IMR-90 (cell line): ENCODE results near the gene NKAIN2. TPM values are rescaled to one million over a fixed set of nuclear protein-coding genes. Genes with fewer than 3 reads are reported as not detected.

ENCODE experiments used
- ATAC-seq: fragments of 200-7000 bp; cut with Tn5 transposase; 2 replicates; pipeline ENCODE4 v1.9.1; 2020; ENCODE audit warnings: low read depth, mild to moderate bottlenecking, moderate library complexity
- BruUV-seq: library from RNA; stranded (reverse); fragments of 400-500 nt; replicated peaks from 2 replicates; lab custom pipeline; 2021; lab: Mats Ljungman, UMichigan
- CTCF ChIA-PET: fragments of 300-600 bp; formaldehyde crosslinking; extraction: SDS; loops from one replicate; lab custom pipeline; 2021; ENCODE audit warnings: antibody characterized with exemption; lab: Yijun Ruan, JAX
- POLR2A ChIA-PET: fragments of 300-600 bp; sonication (Branson Sonifier 250); formaldehyde crosslinking; loops from one replicate; lab custom pipeline; 2022; ENCODE audit warnings: antibody characterized with exemption; ENCODE audit not compliant: unreplicated experiment; lab: Charles Lee
- DNase-seq: peaks from one replicate; pipeline ENCODE4 v3.0.0; 2013
- H2AFZ ChIP-seq: replicated peaks from 2 replicates; pipeline ENCODE3; 2013; ENCODE audit warnings: low read length, mild to moderate bottlenecking; ENCODE audit not compliant: poor library complexity
- H2AK5ac ChIP-seq: 2 replicates; pipeline ENCODE4 v1.6.1; 2013; ENCODE audit warnings: low read depth, low read length, inconsistent platforms
- H2AK9ac ChIP-seq: replicated peaks from 2 replicates; pipeline ENCODE3; 2013; ENCODE audit warnings: mild to moderate bottlenecking, low read depth, low read length, moderate library complexity; ENCODE audit not compliant: poor library complexity
- H2BK120ac ChIP-seq: 2 replicates; pipeline ENCODE4 v1.6.1; 2013; ENCODE audit warnings: low read depth, low read length, inconsistent platforms
- H2BK15ac ChIP-seq: 3 replicates; pipeline ENCODE4 v1.6.1; 2013; ENCODE audit warnings: low read depth, low read length, inconsistent platforms
- H2BK20ac ChIP-seq: 2 replicates; pipeline ENCODE4 v1.6.1; 2013; ENCODE audit warnings: low read depth, mild to moderate bottlenecking, inconsistent platforms, low read length, moderate library complexity
- H2BK5ac ChIP-seq: 2 replicates; pipeline ENCODE4 v1.6.1; 2013; ENCODE audit warnings: mild to moderate bottlenecking, low read depth, low read length, inconsistent platforms; ENCODE audit not compliant: poor library complexity, severe bottlenecking
- H3K14ac ChIP-seq: replicated peaks from 2 replicates; pipeline ENCODE4 v1.6.1; 2013; ENCODE audit warnings: low read depth, low read length, inconsistent platforms
- H3K18ac ChIP-seq: 2 replicates; pipeline ENCODE4 v1.6.1; 2013; ENCODE audit warnings: low read depth, low read length, control low read depth
- H3K23ac ChIP-seq: 2 replicates; pipeline ENCODE4 v1.6.1; 2013; ENCODE audit warnings: low read depth, low read length, inconsistent platforms
- H3K27ac ChIP-seq: 2 replicates; pipeline ENCODE4 v1.5.1; 2013; ENCODE audit warnings: mild to moderate bottlenecking, control low read depth, low read length; ENCODE audit not compliant: insufficient read depth
- H3K27me3 ChIP-seq: 2 replicates; pipeline ENCODE4 v1.6.1; 2013; ENCODE audit warnings: low read length; ENCODE audit not compliant: control insufficient read depth, insufficient read depth
- H3K36me3 ChIP-seq: 2 replicates; pipeline ENCODE4 v1.6.1; 2013; ENCODE audit warnings: low read length, mixed read lengths; ENCODE audit not compliant: control insufficient read depth, insufficient read depth
- H3K4ac ChIP-seq: 2 replicates; pipeline ENCODE4 v1.6.1; 2013; ENCODE audit warnings: low read depth, low read length, inconsistent platforms
- H3K4me1 ChIP-seq: 2 replicates; pipeline ENCODE4 v1.6.1; 2013; ENCODE audit warnings: low read length, mixed read lengths; ENCODE audit not compliant: control insufficient read depth, insufficient read depth
- H3K4me2 ChIP-seq: 2 replicates; pipeline ENCODE4 v1.6.1; 2013; ENCODE audit warnings: low read depth, mild to moderate bottlenecking, control low read depth, low read length, moderate library complexity
- H3K4me3 ChIP-seq: 2 replicates; pipeline ENCODE4 v1.5.1; 2013; ENCODE audit warnings: low read depth, mild to moderate bottlenecking, control low read depth, low read length, moderate library complexity; ENCODE audit not compliant: insufficient read depth
- H3K56ac ChIP-seq: 2 replicates; pipeline ENCODE4 v1.6.1; 2013; ENCODE audit warnings: low read length, inconsistent platforms; ENCODE audit not compliant: insufficient read depth; ENCODE audit errors: extremely low read depth
- H3K79me1 ChIP-seq, 2 experiments: 2 replicates each; pipeline ENCODE4 v1.6.1; 2013; ENCODE audit warnings: low read length in 2 of 2, inconsistent platforms in 1 of 2, low read depth in 1 of 2
- H3K9ac ChIP-seq: 2 replicates; pipeline ENCODE4 v1.6.1; 2013; ENCODE audit warnings: low read depth, low read length, control low read depth
- H3K9me1 ChIP-seq: 2 replicates; pipeline ENCODE4 v1.6.1; 2013; ENCODE audit warnings: low read length, inconsistent platforms; ENCODE audit not compliant: insufficient read depth
- H3K9me3 ChIP-seq: 2 replicates; pipeline ENCODE4 v1.6.1; 2013; ENCODE audit warnings: low read length; ENCODE audit not compliant: control insufficient read depth, insufficient read depth
- H4K20me1 ChIP-seq: 2 replicates; pipeline ENCODE4 v1.6.1; 2013; ENCODE audit warnings: low read length, inconsistent platforms; ENCODE audit not compliant: insufficient read depth
- H4K5ac ChIP-seq: 2 replicates; pipeline ENCODE4 v1.6.1; 2013; ENCODE audit warnings: mild to moderate bottlenecking, low read depth, low read length, control low read depth
- H4K8ac ChIP-seq, 2 experiments: 2 replicates each; pipeline ENCODE4 v1.6.1; 2013; ENCODE audit warnings: low read depth in 2 of 2, low read length in 2 of 2, control low read depth in 1 of 2, inconsistent platforms in 1 of 2
- H4K91ac ChIP-seq: 2 replicates; pipeline ENCODE4 v1.6.1; 2013; ENCODE audit warnings: low read depth, low read length, inconsistent platforms; ENCODE audit not compliant: insufficient read depth
- BHLHE40 ChIP-seq: fragments of 150-350 bp; IDR thresholded peaks from 2 replicates; pipeline ENCODE4 v1.6.1; 2016; ENCODE audit warnings: mild to moderate bottlenecking, low read depth, low read length
- CEBPB ChIP-seq: IDR thresholded peaks from 2 replicates; pipeline ENCODE4 v1.6.1; 2012; ENCODE audit warnings: low read depth, low read length, improper control_type of control experiment
- CHD1 ChIP-seq: IDR thresholded peaks from 2 replicates; pipeline ENCODE4 v1.6.1; 2012; ENCODE audit warnings: low read depth, low read length, improper control_type of control experiment
- CTCF ChIP-seq: conservative IDR thresholded peaks from 2 replicates; pipeline ENCODE4 v1.5.1; 2012; ENCODE audit warnings: mild to moderate bottlenecking, low read depth, low read length, improper control_type of control experiment
- FOS ChIP-seq: fragments of 150-350 bp; IDR thresholded peaks from 2 replicates; pipeline ENCODE4 v1.6.1; 2016; ENCODE audit warnings: low read depth, low read length
- MAFK ChIP-seq: IDR thresholded peaks from 2 replicates; pipeline ENCODE4 v1.6.1; 2012; ENCODE audit warnings: low read depth, low read length, improper control_type of control experiment
- MAZ ChIP-seq: IDR thresholded peaks from 2 replicates; pipeline ENCODE4 v1.6.1; 2012; ENCODE audit warnings: low read depth, mild to moderate bottlenecking, low read length, improper control_type of control experiment, moderate library complexity, borderline replicate concordance
- MXI1 ChIP-seq: IDR thresholded peaks from 2 replicates; pipeline ENCODE4 v1.6.1; 2012; ENCODE audit warnings: low read depth, mild to moderate bottlenecking, low read length, moderate library complexity, borderline replicate concordance
- NFE2L2 ChIP-seq: fragments of 150-350 bp; IDR thresholded peaks from 2 replicates; pipeline ENCODE4 v1.6.1; 2016; ENCODE audit warnings: low read depth, mild to moderate bottlenecking, low read length
- POLR2A ChIP-seq: IDR thresholded peaks from 2 replicates; pipeline ENCODE4 v1.6.1; 2012; ENCODE audit warnings: mild to moderate bottlenecking, low read depth, low read length
- RAD21 ChIP-seq: IDR thresholded peaks from 2 replicates; pipeline ENCODE4 v1.6.1; 2012; ENCODE audit warnings: low read length, improper control_type of control experiment
- RCOR1 ChIP-seq: IDR thresholded peaks from 2 replicates; pipeline ENCODE4 v1.6.1; 2012; ENCODE audit warnings: mild to moderate bottlenecking, low read length, improper control_type of control experiment; ENCODE audit not compliant: insufficient replicate concordance
- RFX5 ChIP-seq: IDR thresholded peaks from 2 replicates; pipeline ENCODE4 v1.8.0; 2012; ENCODE audit warnings: low read depth, mild to moderate bottlenecking, low read length, moderate library complexity
- SMC3 ChIP-seq: fragments of 150-350 bp; IDR thresholded peaks from 2 replicates; pipeline ENCODE4 v1.6.1; 2016; ENCODE audit warnings: low read depth, mild to moderate bottlenecking, antibody characterized with exemption, low read length, moderate library complexity
- WGBS, 2 experiments: methylation state at CpG; one replicate each; pipeline versions ENCODE4 v1.1.5 to v1.1.7; 2013; ENCODE audit warnings: missing lambda C conversion rate in 2 of 2; ENCODE audit not compliant: insufficient read length in 1 of 2; ENCODE audit errors: extremely low coverage in 2 of 2; 5-methylcytosine and 5-hydroxymethylcytosine counted together
- dilution Hi-C: fragments of 300-500 bp; cut with HindIII; formaldehyde crosslinking; loops from one replicate; pipeline ENCODE4 v1.14.3; 2018; ENCODE audit warnings: low sequenced_read_pairs; ENCODE audit not compliant: unreplicated experiment
- in situ Hi-C: fragments of 300-500 bp; cut with MboI; formaldehyde crosslinking; loops from 3 replicates; pipeline ENCODE4 v1.14.3; 2019; ENCODE audit warnings: low sequenced_read_pairs, inconsistent platforms, mixed read lengths
- intact Hi-C: fragments of 100-400 bp; cut with micrococcal nuclease; formaldehyde crosslinking; loops from 2 replicates; pipeline ENCODE4 v1.10.0; 2022
- polyA plus RNA-seq, 3 experiments: library from polyadenylated mRNA; depleted of rRNA; stranded (reverse); fragments of >200 nt; gene quantifications; 2 replicates each; pipeline ENCODE4 v1.2.3, GENCODE V29; 2012; ENCODE audit warnings: low replicate concordance in 1 of 3
- total RNA-seq: library from RNA; depleted of rRNA; stranded (reverse); fragments of >200 nt; gene quantifications from 2 replicates; pipeline ENCODE4 v1.2.3, GENCODE V29; 2012
- TF ChIP-seq, protein P1 (sequence below): fragments of 150-350 bp; IDR thresholded peaks from 2 replicates; pipeline ENCODE4 v1.6.1; 2016; ENCODE audit warnings: low read depth, mild to moderate bottlenecking, low read length, moderate library complexity, borderline replicate concordance
- TF ChIP-seq, protein P2 (sequence below): fragments of 150-350 bp; IDR thresholded peaks from 2 replicates; pipeline ENCODE4 v1.6.1; 2017; ENCODE audit warnings: mild to moderate bottlenecking, antibody characterized with exemption, low read length, low read depth

The NKAIN2 gene
- total and polyA plus RNA-seq, 2 of the 4 experiments (the other 2 are of a cell fraction): not detected

- Histone ChIP-seq H3K4ac (no peak overlapping the region), H3K9me3 (no peaks in the 10 kb centered on the region), H3K18ac (no peak overlapping the region), H2BK120ac (no peak overlapping the region), H2AK5ac (no peak overlapping the region), H3K4me2 (no peak overlapping the region), H3K79me1 (no peaks in the 10 kb centered on the region), H4K91ac (no peak overlapping the region), H4K20me1 (no peaks in the 10 kb centered on the region), H3K9me1 (no peaks in the 10 kb centered on the region), H2BK15ac (no peak overlapping the region), H4K8ac (no peak overlapping the region), H2BK20ac (no peak overlapping the region), H2AFZ (no peak overlapping the region), H3K9ac (no peak overlapping the region), H3K27ac (no peak overlapping the region), H3K56ac (no peak overlapping the region), H3K14ac (no peak overlapping the region), H2AK9ac (no peak overlapping the region), H3K23ac (no peak overlapping the region), H4K5ac (no peak overlapping the region), H3K27me3 (no peaks in the 10 kb centered on the region), H3K4me1 (no peaks in the 10 kb centered on the region), H2BK5ac (no peak overlapping the region), H3K4me3 (no peak overlapping the region), H3K36me3 (no peaks in the 10 kb centered on the region)
- ChIA-PET CTCF (no interaction called here), POLR2A (no interaction called here)
- no peak for TF ChIP-seq NFE2L2
- TF ChIP-seq CHD1: no peak
- no peak for TF ChIP-seq CTCF
- TF ChIP-seq, protein P1, sequence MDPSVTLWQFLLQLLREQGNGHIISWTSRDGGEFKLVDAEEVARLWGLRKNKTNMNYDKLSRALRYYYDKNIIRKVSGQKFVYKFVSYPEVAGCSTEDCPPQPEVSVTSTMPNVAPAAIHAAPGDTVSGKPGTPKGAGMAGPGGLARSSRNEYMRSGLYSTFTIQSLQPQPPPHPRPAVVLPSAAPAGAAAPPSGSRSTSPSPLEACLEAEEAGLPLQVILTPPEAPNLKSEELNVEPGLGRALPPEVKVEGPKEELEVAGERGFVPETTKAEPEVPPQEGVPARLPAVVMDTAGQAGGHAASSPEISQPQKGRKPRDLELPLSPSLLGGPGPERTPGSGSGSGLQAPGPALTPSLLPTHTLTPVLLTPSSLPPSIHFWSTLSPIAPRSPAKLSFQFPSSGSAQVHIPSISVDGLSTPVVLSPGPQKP: no peak
- no peak for TF ChIP-seq SMC3
- no peak for TF ChIP-seq BHLHE40
- TF ChIP-seq MXI1: no peak
- TF ChIP-seq, protein P2, sequence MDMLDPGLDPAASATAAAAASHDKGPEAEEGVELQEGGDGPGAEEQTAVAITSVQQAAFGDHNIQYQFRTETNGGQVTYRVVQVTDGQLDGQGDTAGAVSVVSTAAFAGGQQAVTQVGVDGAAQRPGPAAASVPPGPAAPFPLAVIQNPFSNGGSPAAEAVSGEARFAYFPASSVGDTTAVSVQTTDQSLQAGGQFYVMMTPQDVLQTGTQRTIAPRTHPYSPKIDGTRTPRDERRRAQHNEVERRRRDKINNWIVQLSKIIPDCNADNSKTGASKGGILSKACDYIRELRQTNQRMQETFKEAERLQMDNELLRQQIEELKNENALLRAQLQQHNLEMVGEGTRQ: no peak
- TF ChIP-seq MAFK: no peak
- no peak for TF ChIP-seq RAD21
- no peak for TF ChIP-seq FOS
- no peak for TF ChIP-seq CEBPB
- no peak for TF ChIP-seq MAZ
- TF ChIP-seq RFX5: no peak
- TF ChIP-seq RCOR1: no peak
- no peak for TF ChIP-seq POLR2A
- intact Hi-C loops: no loop called here
- dilution Hi-C loops: no loop called here
- in situ Hi-C loops: no loop called here
- ATAC-seq (no peak), DNase-seq (no peak)
- no CpG with 5 or more reads among the region's 2 CpGs for WGBS, 2 experiments
- BruUV-seq: no TSS peak
These were observed 51.8 kb downstream of the NKAIN2 start for GRCh38 chr6:123855506-123855905.
